GM20431 (cell line): Measurements from ENCODE around the gene IL20RB.
"Not testable (repeated sequence)": the region's sequence is repeated elsewhere in the genome, so short reads cannot be mapped to it uniquely, and the experiment has no call there.

ENCODE experiments used
- in situ Hi-C: fragments of 300-500 bp; cut with MseI, MboI; formaldehyde crosslinking; loops from one replicate; pipeline ENCODE4 v1.15.0; 2020; ENCODE audit warnings: low sequenced_read_pairs; ENCODE audit not compliant: unreplicated experiment

IL20RB gene

DNA sequence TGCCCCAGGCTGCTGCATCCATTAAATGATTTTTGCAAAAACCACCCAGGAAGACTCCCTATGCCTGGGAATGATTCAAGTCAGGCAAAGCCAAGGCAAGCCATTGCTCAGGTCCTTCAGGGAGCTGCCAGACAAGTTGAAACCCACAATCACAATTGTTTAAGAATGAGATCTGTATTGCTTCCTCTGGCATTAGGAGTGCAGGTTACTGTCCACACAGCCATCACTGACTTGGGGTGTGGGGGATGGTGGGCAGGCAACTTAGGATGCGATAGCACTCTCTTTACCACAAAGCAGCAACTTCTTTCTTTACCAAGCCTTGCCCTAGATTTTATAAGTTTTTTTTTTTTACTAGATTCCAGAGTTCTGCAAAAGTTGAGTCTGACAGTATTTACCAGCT, 15.0 kb upstream of the IL20RB start:
- in situ Hi-C loops: no loop called here

DNA sequence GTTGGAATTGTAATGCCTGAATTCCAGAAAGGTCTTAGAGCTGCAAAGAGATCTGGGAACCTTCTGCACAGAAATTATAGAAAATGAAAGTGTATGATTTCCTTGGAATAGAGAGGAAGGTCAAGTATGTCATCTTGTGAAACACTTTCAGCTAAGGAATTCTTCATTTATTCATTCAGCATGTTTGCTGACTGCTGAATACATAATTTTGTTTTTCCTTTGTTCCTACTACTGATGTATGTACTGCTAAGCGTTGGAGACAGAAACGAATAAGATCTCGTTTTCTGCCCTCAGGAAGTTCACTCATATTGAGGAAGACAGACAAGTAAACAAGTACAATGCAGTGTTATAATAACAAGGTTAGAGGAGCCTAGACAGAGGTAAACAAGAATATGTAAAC, 14.3 kb upstream of the IL20RB start:
- in situ Hi-C loops: no loop called here

DNA sequence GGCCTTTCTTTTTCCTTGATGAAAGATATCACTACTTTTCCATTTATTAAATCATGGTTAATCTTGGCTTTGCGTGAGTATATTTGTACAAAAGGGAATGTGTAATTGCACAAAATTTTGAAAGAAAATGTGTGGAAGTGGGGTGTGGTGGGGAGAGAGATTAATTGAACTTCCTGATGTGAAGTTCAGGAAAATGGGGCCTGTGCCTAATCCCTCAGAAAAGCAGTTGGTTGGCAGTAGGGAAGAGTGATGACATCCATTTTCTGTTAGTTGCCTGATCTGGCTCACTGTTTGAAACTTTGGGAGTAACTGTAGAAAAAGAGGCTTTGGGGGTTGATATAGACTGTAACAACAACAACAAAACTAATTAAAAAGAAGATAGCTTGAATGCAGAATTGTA, 10.8 kb upstream of the IL20RB start:
- in situ Hi-C loops: no loop called here

DNA sequence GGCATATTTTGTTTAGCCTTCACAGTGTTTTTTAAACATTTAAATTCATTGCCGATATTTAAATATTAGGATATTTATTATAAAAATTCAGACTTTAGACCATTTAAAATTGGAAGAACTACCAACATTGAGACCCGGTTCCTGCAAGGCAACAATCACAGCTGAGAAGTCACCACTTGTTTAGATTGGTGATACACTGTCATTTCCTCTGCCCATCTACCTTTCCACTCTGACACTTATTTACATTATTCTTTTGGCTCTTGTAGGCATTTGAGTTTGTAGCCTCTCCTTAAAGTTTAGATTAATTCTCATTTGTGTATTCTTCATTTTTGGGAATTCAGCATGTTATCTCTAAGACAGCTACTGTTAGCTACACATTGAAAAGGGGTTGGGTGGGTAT, 10.3 kb upstream of the IL20RB start:
- in situ Hi-C loops: no loop called here

DNA sequence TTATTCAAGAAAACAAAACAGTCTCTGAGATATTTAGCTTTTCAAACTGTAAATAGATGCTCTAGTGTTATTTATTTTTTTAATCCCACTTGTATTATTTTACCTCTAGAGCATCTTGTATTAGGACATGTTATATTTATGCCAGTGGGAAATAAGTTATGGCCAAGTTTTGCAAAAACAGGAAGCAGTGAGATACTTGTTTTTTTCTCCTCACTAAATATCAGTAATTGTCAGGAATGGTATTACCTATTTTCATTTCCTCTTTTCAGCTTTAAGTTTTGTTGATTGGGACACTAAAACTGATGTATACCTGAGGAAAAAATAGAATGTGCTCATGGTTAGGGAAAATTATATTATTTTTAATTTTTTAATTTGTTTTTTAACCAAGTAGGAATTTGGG, 8.6 kb upstream of the IL20RB start:
- in situ Hi-C loops: no loop called here

DNA sequence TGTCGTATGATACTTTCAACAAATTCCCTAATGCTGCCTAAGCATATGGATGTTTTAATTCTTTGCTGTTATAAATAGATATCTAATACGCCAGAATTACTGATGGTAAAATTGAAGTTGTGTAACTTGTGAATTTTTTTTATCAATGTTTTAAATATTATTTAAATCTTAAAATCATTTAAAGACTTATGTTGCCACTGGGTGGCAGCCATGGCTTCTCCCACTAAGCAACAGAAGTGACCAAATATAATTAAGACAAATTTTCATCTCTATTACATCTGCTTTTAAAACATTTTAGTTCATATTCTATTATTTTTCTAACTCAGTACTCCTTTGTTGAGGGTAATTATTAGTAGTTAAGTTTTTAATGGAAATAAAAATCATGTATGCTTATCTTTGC, 8.1 kb upstream of the IL20RB start:
- in situ Hi-C loops: no loop called here

DNA sequence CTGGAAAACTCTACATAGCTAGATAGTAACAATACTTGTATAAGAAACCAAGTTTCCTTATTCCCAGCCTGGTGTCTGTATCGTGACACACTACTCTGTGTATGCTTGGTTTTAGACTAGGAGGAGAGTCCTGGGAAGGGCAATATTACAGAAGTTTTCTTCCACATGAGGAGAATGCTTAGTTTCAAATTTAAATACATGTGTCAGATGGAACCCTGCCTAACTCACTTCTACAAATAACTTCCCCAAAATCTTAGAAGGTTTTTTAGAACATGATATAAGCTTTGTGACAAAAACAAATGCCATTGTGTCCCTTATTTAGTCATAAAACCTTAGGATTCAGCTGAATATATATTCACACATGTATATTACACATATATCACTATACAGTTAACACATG, 7.2 kb upstream of the IL20RB start:
- in situ Hi-C loops: no loop called here

DNA sequence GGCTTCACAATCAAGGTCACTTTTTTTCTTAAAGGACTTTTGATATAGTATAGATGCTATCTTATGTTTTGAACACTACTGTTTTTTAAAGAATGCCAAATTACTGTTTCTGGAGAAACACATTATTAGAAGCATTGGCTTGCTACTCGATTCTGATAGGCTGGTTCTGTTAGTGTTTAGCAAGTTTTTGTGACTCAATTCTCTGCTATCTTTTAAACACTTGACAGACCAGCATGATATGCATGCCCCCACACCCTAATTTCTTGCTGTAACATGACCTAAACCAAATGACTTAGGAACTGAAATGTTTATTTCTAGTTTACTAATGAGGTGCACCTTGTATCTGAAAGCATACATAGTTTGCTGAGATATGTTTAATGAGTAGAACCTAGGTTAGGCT, 5.5 kb upstream of the IL20RB start:
- in situ Hi-C loops: no loop called here

DNA sequence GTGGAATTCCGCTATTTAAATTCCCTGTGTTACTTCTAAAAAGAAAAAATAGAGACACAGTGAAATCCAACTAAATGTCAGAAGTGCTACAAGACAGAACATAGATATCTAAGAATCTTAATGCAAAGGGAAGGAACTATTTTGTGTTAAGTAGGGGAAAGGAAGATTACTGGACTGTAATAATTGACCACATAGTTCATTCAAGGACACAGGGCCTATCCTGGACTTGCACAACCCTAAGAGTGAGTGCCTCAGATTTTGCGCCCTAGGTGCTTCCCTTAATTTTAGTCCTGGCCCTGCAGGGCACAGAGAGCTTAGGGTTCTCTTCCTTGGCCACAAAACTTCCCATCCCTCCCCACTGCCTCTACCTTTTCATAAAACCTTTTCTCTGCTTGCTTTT, 3.5 kb upstream of the IL20RB start:
- in situ Hi-C loops: no loop called here

DNA sequence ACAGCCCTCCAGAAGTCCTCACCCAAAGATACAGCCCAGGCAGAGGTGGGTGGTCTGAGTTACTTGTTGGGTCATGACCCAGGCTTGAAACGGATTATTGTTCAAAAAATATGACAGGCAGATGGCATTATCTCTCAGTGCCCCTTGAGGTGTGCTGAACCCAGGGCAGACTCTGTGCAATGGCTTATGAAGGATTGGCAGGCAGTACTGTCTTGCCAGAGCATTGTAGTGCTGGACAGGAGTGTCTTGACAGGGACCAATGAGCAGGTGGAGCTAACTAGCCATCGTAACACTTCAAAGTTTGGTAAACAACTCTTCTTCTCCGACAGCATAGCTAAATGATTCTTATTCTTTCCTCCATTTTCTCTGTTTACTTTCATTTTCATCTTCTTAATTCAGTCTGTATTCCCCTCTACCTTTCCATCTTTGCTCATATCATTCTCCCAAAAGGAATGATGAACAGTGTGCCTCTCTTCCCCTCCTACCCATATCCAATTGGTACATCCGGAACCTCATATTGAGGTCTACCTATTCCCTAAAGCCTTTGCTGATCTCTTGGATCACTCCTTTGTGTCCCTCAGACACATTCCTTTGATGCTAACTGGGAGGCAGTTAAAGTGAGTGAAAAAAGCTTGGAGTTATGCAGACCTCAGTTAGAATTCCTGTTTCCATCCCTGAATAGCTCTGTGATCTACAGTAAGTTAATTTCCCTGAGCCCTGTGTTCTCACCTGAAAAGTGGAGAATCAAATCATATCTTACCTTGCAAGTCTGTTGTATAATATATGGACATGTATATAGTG, 2.6 kb upstream of the IL20RB start:
- in situ Hi-C loops: no loop called here

DNA sequence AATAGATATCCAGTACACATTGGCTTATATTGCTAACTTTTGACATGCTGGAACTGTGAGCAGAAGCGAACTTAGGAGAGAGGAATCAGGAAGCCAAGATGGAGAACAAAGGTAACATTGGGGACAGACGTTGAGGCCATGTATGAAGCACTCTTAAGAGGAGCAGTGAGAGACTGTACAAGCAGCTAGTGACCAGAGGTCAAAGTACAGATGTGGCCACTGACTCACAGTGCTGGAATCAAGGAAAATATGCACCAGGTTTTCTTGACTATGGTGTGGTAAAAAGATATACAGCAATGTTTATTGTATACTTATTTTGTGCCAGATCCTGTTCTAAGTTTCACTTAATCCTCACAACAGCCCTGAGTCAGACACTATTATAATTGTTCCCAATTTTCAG, 2.0 kb upstream of the IL20RB start:
- in situ Hi-C loops: no loop called here

DNA sequence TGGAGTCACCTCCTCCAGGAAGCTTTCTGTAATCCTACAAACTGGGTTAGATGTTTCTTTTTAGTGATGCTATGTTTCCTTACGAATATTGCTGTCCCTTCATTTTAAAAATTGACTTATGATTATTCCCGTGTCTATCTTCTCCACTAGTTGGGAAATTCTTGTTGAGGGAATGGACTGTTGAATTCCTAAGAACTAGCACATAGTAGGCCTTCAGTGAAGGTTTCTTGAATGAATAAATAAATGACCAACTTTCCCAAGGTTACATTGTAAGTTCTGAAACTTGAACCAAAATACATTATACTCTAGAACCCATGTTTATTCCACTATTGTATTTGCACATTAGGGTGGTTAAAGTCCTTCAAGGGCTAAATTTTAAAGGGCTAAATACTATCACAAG, 812 bp upstream of the IL20RB start:
- in situ Hi-C loops: no loop called here

DNA sequence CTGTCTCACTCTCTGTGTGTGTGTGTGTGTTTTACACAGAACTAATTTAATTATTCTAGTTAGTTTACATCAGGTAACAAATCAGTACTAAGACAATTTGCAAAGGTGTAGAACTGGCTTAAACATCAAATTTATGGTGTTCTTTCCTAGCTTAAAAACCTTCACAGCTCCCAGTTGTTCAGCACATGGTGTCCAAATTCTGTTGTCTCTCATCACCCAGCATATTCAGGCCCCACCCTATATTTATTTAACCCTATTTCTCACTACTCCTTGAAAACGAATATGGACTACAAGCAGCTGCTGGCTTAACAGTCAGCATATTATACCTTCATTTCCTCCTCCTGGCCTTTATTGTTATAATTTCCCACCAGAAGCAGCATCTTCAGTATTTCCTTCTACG, 1.2 kb downstream of the IL20RB start:
- in situ Hi-C loops: no loop called here

DNA sequence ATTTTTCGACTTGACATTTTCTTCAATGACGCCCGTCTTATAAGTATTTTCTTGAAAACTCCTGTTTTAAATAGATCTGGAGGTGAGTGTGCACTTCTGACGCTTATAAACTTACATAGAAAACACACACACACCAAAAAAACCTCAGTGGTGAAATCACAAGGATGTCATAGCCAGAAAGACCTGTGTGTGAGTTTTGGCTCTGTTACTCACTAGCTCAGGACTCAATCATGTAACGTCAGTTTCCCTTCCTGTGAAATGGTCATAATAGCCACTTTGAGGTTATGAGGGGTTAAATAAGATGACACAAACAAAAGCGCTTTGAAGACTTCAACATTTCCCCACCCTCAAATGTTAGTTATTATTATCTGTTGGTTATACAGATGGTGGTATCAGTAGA, 1.8 kb downstream of the IL20RB start:
- in situ Hi-C loops: no loop called here

DNA sequence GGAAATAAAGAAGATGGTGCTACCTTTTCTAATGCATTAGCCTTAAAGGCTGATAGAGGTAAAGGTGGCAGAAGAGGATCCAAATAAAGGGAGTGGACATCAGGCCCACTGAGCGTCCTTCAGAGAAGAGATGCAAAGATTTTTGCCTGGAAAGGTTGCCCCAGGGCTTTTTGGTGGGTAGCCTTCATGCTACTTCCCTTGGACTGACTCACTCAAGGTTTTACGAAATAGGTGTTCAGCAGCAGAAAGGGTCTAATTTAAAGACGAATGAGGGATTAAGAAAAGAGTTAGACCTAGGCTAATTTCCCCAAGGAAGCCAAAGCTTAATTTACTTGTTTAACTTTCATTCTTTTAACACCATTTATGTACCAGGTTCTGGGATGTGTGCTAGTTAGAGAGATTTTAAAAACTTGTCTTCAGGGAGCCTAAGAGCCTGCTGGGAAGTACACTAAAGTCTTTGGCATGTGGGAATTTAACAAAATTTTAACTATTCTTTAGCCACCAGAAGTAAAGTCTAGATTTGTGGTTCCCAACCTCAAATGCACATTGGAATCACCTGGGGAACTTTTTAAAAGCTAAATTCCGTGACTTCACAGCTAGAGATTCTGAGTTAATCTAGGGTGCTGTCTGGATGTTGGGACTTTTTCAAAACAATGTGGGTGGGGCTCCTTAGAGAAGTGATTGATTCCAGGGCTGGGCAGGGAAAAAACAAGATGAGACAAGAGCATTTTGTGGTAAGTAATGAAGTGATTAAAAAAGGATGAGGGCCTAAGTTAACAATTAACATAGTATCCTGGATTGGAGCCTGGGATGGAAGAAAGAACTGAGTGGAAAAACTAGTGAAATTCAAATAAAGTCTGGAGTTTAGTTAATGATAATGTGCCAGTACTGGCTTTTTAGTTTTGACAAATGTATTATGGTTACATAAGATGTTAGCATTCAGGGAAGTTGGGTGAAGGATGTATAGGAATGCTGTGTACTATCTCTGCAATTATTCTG, 3.4 kb downstream of the IL20RB start:
- in situ Hi-C loops: no loop called here

DNA sequence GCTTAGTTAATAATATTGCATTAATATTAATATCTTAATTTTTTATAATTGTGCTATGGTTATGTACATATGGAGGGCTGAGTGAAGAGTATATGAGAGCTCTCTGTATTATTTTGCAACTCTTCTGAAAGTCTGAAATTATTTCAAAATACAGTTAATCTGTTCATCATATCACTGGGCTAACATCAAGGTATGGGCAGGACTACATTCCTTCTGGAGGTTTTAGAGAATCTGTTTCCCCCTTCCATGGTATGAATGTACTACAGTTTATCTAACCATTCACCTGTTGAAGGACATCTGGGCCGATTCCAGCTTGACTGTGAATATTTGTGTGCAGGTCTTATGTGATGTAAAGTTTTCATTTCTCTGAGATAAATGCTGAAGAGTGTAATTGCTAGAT, 5.1 kb downstream of the IL20RB start:
- in situ Hi-C loops: no loop called here

DNA sequence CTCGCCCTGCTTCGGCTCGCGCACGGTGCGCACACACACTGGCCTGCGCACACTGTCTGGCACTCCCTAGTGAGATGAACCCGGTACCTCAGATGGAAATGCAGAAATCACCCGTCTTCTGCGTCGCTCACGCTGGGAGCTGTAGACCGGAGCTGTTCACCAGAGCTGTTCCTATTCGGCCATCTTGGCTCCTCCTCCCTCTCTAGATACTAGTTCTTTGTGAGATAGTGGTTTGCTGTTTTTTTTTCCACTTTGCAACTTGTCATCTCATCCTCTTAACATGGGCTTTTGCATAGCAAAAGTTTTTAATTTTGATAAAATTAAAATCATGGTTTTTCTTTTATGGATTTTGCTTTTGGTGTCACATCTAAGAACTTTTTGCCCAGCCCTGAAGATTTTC, 11.8 kb downstream of the IL20RB start:
- in situ Hi-C loops: not testable (repeated sequence)

DNA sequence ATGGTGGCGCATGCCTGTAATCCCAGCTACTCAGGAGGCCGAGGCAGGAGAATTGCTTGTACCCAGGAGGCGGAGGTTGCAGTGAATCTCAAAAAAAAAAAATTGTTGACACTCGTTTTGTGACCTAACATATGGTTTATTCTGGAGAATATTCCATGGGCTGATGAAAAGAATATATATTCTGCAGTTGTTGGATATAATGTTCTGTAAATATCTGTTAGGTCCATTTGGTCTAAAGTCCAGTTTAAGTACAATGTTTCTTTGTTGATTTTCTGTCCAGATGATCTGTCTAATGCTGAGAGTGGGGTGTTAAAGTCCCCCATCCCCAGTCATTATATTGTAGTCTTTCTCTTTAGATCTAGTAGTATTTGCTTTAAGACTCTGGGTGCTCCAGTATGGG, 15.6 kb downstream of the IL20RB start:
- in situ Hi-C loops: no loop called here

DNA sequence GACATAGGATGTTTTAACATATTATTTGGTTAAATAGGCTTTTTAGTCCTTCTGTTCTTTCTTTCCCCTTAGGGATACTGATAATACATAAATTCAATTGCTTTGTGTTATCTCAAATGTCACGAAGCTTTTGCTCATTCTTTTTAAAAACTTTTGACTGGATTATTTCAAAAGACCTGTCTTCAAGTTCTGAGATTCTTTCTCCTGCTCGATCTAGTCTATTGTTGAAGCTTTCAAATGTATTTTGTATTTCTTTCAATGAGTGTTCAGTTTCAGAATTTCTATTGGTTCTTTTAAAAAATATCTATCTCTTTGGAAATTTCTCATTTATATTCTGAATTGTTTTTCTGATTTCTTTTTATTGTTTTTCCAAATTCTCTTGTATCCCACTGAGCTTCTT, 16.9 kb downstream of the IL20RB start:
- in situ Hi-C loops: no loop called here

DNA sequence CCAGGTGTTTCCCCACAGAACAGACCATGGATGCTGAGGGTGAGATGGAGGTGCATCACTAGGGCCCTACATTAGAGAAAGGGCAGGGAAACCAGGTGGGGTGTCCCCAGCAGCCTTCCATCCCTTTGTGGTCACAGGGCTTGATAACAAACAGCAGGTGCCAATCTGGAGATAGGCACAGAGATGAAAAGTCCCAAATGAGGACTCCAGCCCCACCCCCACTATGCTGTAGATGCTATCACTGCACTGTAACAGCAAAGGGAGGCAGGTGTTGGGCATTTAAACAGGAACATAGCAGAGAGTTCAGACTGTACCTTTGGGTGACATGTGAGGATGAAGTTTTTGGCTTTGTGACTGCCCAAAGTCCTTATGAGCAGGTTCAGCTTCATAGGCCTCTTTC, 21.4 kb downstream of the IL20RB start:
- in situ Hi-C loops: no loop called here

DNA sequence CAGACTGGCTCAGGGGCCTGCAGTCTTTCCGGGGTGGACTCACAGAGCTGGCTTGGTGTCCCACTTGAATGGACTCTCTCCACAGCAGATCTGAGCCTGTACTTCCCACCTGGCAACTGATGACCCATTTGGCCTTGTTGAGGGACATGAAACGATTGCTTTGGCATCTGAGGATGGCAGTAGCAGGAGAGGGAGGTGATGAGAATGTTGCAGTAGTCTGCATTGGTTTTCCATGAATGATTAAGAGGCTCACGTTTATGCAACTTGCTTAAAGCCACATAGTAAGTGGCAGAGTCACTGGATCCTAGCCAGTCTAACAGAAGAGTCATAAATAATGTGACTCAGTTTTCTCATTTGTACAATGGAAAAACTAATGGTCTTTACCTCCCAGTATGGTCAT, 21.9 kb downstream of the IL20RB start:
- in situ Hi-C loops: no loop called here
